RWPE2 (cell line): Measurements from ENCODE around the gene CMA1.

Experiments used
- ATAC-seq: fragments of 200-7000 bp; cut with Tn5 transposase; 3 replicates; pipeline ENCODE4 v1.9.1; 2021; ENCODE audit warnings: low read depth
- DNase-seq: peaks from one replicate; pipeline ENCODE4 v3.0.0-alpha.2; 2020; ENCODE audit warnings: low spot score
- H3K27ac ChIP-seq: fragments of 450-650 bp; 2 replicates; pipeline ENCODE4 v1.5.1; 2017; ENCODE audit warnings: mild to moderate bottlenecking; ENCODE audit not compliant: poor library complexity, severe bottlenecking
- H3K27me3 ChIP-seq: fragments of 250-450 bp; sonication (Bioruptor Pico); 2 replicates; pipeline ENCODE4 v1.5.1; 2021; ENCODE audit warnings: mild to moderate bottlenecking, moderate library complexity; ENCODE audit not compliant: insufficient read depth, poor library complexity, severe bottlenecking
- H3K36me3 ChIP-seq: fragments of 250-450 bp; sonication (Bioruptor Pico); 2 replicates; pipeline ENCODE4 v1.5.1; 2020; ENCODE audit warnings: low read depth, mild to moderate bottlenecking, moderate library complexity
- H3K4me1 ChIP-seq: fragments of 250-450 bp; sonication (Bioruptor Pico); 2 replicates; pipeline ENCODE4 v1.5.1; 2021; ENCODE audit warnings: mild to moderate bottlenecking, moderate library complexity; ENCODE audit not compliant: insufficient read depth, poor library complexity, severe bottlenecking
- H3K4me3 ChIP-seq: fragments of 250-450 bp; sonication (Bioruptor Pico); 2 replicates; pipeline ENCODE4 v1.5.1; 2021; ENCODE audit warnings: mild to moderate bottlenecking, moderate library complexity; ENCODE audit not compliant: severe bottlenecking
- H3K9me3 ChIP-seq: fragments of 250-450 bp; sonication (Bioruptor Pico); 2 replicates; pipeline ENCODE4 v1.5.1; 2021; ENCODE audit warnings: mild to moderate bottlenecking, moderate library complexity; ENCODE audit not compliant: severe bottlenecking
- CTCF ChIP-seq: fragments of 450-650 bp; IDR thresholded peaks from one replicate; pipeline ENCODE4 v1.5.1; 2017; ENCODE audit warnings: mild to moderate bottlenecking, moderate library complexity; ENCODE audit not compliant: poor library complexity, severe bottlenecking

Gene CMA1

GRCh38 chr14:24459331-24459730 is 48.7 kb downstream of the CMA1 start:
- Histone ChIP-seq H3K4me3 (no peak overlapping the region), H3K27me3 (no peaks in the 10 kb centered on the region), H3K4me1 (peaks cover 3% of the 10 kb centered on the region), H3K9me3 (peaks cover 3% of the 10 kb centered on the region), H3K36me3 (0 out of 2 replicates have a peak, but pooled peaks cover 4% of the 10 kb centered on the region), H3K27ac (no peak overlapping the region)
- no peak for TF ChIP-seq CTCF
- DNase-seq, result no peak
- no peak for ATAC-seq

- H3K36me3 ChIP-seq, result peaks cover 8% of the 10 kb centered on the region; the same call in 1 of the 2 replicates
- no peak overlapping the region for H3K27ac ChIP-seq
- no peak overlapping the region for H3K4me3 ChIP-seq
- H3K27me3 ChIP-seq, result no peaks in the 10 kb centered on the region
- H3K9me3 ChIP-seq, result peaks cover 5% of the 10 kb centered on the region
- H3K4me1 ChIP-seq, result peaks cover 3% of the 10 kb centered on the region
- no peak for TF ChIP-seq CTCF
- ATAC-seq (no peak), DNase-seq (no peak)
Measured at GRCh38 chr14:24458736-24459135, 49.3 kb downstream of the CMA1 start.

- DNase-seq (no peak), ATAC-seq (peak; percentile 46; the same call in 1 of the 3 replicates)
- H3K27me3 ChIP-seq, result no peaks in the 10 kb centered on the region
- no peak overlapping the region for H3K27ac ChIP-seq
- H3K4me1 ChIP-seq, result peaks cover 3% of the 10 kb centered on the region
- H3K9me3 ChIP-seq, result peaks cover 7% of the 10 kb centered on the region
- no peak for TF ChIP-seq CTCF
- no peak overlapping the region for H3K4me3 ChIP-seq
- H3K36me3 ChIP-seq, result peaks cover 12% of the 10 kb centered on the region; the same call in 1 of the 2 replicates
Measured at GRCh38 chr14:24456980-24457379, 51.1 kb downstream of the CMA1 start.
